ENCODE data around the gene JARID2.

JARID2 gene

GRCh38 chr6:15569035-15569995 lies 323.4 kb downstream of the JARID2 start:
- no peak for DNase-seq (ENCODE audit: low read depth in 2 of 2)

- no peak for DNase-seq (ENCODE audit: low read depth in 2 of 2)
Observed at GRCh38 chr6:15570171-15570570, 324.3 kb downstream of the JARID2 start.

Measured in fibroblast of skin of left quadriceps (primary cell).